NCI-H748 treated with DMSO at 0.1 percent for 48 hours (cell line): ENCODE data around the gene SPDEF.

Source experiments
- DNase-seq: peaks from one replicate; lab custom pipeline; 2025; lab: John Stamatoyannopoulos, UW

SPDEF gene

DNA sequence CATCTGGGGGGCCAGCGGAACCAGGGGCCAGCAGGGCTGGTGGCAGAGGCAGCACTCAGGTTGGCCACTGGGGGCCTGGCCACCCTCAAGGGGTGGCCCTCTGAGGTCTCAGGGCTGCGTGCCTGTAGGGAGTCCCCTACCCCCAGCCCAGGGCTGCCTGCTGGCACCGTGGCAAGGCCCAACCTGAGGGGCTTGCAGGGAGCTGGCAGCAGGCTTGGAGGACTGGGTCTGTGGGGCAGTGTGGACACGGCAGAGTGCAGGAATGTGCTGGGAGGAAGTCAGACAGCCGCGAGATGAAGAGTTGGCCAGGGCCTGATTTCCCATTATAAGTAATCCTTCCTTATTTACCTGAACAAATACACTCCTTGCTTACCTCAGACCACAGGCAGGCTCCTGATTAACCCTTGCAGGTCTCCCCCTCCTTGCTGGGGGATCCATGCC, at the start of gene SPDEF:
SPDEF (minus strand) TSS at position 299 of the 441 bp plus-strand sequence. CDS start 11,874 bp downstream, outside the sequence.
- DNase-seq: no peak

GRCh38 chr6:34603707-34604106, 47.6 kb upstream of the SPDEF start:
- no peak for DNase-seq

GRCh38 chr6:34602318-34603111, 46.4 kb upstream of the SPDEF start:
- no peak for DNase-seq

GRCh38 chr6:34601706-34602105, 45.6 kb upstream of the SPDEF start:
- peak; percentile 10 for DNase-seq

GRCh38 chr6:34600796-34601195, 44.7 kb upstream of the SPDEF start:
- DNase-seq: no peak

GRCh38 chr6:34600101-34600500, 44.0 kb upstream of the SPDEF start:
- DNase-seq: no peak

DNA sequence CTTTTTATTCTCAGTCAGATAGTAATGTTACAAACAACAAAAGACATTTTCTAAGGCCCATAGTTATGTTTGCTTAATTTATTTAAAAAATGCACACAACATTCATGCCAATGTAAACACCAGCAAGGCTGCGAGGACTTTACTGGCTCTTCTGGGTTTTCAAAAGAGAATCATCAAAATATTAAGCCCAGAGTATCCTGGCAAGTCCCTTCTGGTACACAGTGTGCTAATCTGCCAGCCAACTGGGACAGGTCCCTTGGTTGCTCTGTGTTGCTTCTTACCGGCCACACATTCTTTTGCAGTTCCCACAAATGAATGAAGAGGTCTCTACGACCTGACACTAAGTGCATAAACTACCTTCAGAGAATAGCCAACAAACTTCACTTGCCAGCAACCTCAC, 42.6 kb upstream of the SPDEF start:
- no peak for DNase-seq

DNA sequence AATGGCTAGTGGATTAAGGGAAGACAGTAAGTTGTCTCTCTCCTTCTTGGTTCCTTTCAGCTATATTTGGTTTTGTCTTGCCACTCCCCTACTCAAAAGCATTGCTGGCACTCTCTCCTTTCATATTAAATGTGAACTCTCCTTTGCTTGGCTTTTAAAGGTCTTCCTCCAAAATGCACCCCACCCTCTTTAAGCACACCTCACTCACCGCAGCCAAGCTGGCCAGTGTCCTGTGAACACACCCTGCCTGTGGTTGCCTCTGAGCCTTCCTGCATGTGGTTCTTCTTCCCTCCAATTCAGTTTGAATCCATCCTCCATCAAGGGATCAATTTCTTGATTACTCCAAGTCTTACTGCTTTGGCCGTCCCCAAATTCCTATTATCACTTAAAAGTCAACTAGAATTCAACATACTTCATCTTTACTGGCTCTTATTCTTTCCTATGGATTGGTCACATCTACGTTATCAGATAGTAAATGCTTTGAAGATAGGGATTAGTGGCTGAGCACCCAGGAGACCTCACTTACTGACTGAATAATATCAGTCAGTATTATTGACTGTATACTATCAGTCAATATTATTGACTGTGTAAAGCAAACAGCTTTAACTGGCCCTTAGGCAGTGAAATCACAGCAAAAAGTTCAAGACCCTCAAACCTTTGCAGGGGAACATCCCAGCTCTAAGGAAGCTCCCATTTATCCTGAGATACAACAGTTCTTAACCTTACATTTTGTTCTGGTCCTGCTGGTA, 41.6 kb upstream of the SPDEF start:
- DNase-seq: no peak

GRCh38 chr6:34596798-34597197, 40.7 kb upstream of the SPDEF start:
- no peak for DNase-seq

DNA sequence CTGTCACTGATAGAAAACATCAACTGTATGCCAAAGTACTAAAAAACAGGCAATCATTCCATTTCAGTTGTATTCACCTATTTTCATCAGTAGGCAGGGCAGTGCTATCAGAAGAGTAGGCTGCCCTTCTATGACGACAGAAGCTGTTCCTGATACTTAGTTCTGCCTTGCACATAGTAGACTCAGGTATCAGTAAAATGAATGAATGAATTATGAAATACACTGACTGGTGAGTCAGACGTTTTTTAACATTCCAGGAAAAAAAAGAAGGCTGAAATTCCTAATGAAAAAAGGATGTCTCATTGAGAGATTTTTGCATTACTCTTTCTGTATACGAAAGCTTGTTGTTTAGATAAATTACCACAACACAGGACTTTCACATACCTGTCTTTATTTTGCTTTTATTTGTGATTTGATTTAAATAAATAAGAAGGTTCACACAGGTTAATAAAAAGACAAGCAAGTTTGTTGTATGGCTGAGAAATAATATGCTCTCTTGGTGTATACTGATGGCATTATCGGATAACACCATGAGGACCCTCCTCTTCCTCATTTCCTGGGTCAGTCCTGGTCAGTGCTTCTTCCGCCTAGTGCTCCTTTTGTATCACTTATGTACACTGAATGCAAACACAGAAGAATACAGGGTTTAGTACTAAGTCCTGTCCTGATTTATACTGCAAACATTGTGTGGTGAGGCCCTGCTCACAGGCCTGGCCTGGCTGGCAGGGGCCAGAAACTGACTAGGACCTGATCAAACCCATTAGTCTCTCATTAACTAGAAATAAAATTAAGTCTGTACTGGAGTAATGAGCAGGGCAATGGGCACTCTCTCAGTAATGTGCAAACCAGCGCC, 39.4 kb upstream of the SPDEF start:
- no peak for DNase-seq

DNA sequence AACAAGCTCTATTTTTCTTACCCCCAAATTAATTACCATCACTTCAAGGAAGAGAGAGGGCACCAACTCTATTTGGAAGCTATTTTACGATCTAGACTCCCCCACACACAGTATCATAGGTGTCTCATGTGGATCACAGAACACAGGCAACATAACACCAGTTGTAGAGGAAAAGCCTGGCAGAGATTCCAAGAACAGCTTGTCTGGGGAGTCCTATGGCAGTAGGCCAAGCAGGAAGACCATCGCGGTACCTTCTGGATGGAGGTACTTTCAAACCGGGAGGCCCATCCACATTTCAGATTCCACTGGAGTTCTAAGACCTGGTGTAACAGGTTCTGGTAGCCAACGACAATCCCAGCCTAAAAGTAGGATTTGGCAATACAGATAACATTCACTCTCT, 37.6 kb upstream of the SPDEF start:
- DNase-seq: no peak

GRCh38 chr6:34592208-34592952, 36.3 kb upstream of the SPDEF start:
- DNase-seq: no peak

GRCh38 chr6:34589691-34590090, 33.6 kb upstream of the SPDEF start:
- DNase-seq: no peak

GRCh38 chr6:34589140-34589539, 33.0 kb upstream of the SPDEF start:
- no peak for DNase-seq

DNA sequence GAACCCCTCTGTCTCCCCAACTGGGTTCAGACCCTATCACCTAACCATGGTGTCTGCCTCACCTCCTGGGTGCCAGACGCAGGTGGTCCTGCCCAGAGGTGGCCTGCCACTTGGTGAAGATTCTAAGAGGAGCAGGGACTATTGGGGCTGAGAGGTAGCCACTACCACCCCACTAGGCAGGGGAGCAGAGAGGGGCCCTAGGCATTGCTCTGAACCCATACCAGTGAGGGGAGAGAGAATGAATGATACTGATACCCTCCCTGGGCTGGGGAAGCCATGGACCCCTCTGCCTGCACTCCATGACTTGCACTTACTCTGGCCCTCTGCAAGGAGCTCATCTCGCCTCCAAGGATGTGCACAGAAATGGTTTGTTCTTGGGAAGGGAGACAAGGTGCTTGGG, 31.7 kb upstream of the SPDEF start:
- no peak for DNase-seq

- DNase-seq: no peak
These were observed 31.2 kb upstream of the SPDEF start for GRCh38 chr6:34587325-34587724.

DNA sequence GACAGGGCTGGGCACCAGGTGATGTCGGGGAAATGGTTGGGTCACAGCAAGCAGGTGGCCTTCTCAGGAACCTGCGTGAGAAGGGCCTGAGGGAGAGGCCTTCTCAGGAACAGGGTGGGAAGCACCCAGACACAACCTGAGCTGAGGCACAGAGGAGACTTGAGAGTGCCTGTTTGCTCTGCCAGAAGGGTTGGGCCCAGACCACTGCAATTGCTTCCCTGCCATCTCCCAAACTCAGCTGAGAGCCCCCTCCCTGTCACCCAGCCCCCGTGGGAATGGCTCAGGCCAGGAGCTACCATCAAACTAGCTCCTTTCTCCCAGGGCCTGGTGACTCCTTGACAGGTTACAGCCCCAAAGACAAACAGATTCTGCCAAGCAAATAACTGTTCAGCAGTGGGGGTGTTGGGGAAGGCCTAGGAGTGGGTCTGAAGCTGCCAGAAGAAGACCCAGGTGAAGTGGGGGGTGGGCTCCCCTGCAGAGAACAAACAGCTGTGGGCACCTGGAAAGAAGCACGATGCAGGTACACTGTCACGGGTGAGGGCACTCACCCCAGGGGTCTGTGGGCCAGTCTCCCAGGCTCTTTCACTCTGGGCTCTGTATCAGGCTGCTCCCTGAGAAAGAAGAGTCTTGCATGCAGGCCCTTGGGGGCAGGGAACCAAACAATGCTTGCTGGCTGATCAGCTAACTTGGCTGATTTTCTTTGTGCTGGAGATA, 30.4 kb upstream of the SPDEF start:
- no peak for DNase-seq

DNA sequence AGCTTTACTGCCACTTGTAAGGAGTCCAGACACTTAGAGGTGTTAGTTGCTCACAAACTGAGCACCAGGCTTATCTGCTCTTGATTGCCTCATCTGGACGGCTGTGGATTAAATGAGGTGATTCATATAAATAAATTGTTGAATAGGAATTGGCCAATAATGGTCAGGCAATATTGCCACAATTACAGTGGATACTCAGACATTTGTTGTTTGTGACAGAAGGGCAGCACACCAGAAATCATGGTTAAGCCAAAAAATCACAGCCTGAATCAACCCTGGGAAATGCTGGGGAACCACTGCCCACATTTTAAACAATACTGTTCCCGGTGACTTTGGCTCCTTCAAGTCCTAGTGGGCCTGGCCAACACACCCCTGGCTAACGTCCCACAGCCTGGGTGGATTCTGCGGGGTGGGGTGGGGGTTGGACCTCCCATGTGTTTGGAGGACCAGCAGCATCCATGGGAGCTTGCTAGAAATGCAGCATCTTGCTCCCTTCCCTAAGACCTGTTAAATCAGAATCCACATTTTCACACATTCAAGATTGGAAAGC, 29.5 kb upstream of the SPDEF start:
- DNase-seq: no peak

- DNase-seq: no peak
These were observed 29.0 kb upstream of the SPDEF start for GRCh38 chr6:34585108-34585507.

- DNase-seq: no peak
These were observed 28.6 kb upstream of the SPDEF start for GRCh38 chr6:34584694-34585093.
